GM23248 (cell line): ENCODE data around the gene MTHFD2L.

Experiments used
- EZH2 ChIP-seq: fragments of 200-600 bp; sonication (generic); IDR thresholded peaks from 2 replicates; pipeline ENCODE4 v1.6.1; 2018; ENCODE audit warnings: antibody characterized with exemption, mild to moderate bottlenecking; ENCODE audit not compliant: insufficient read depth, poor library complexity, severe bottlenecking
- EZH2phosphoT487 ChIP-seq: fragments of 200-600 bp; sonication (generic); IDR thresholded peaks from 2 replicates; pipeline ENCODE4 v1.6.1; 2018; ENCODE audit warnings: antibody characterized with exemption, moderate library complexity, mild to moderate bottlenecking, low read depth; ENCODE audit not compliant: insufficient read depth

DNA sequence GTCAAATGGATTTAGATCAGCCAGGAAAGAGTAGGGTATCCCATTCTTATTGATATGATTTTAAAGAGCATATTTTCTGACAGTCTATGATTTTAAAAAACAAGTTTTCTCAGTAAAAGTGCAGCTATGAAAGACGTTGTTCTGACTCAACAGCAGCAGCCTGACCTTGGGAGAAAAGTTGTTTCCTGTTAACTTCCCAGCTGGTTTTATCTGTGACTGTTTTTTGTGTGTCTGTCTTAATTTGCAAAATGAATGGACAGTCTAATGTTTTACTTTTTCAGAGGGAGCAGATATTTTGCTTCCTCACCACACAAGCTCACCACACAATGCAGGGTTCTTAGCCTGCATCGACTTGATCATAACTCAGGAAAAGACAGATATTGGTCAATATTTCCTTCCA is 764 bp upstream of the MTHFD2L start:
- TF ChIP-seq EZH2phosphoT487 (no peak), EZH2 (no peak)
